ENCODE results near the gene ZNF334.

The ZNF334 gene

GRCh38 chr20:46501337-46501942 lies 11.9 kb downstream of the ZNF334 start:
- Histone ChIP-seq H3K4me2 (ENCODE audit: low read length) (no peak overlapping the region), H3K4me1 (ENCODE audit: control insufficient read depth, low read length) (no peaks in the 10 kb centered on the region), H4K20me1 (ENCODE audit: control insufficient read depth, insufficient read depth, low read depth, low read length) (no peaks in the 10 kb centered on the region), H3K27me3 (ENCODE audit: control insufficient read depth, low read length) (no peaks in the 10 kb centered on the region), H3K79me2 (ENCODE audit: control insufficient read depth, low read length) (no peaks in the 10 kb centered on the region), H3K4me3 (ENCODE audit: low read length) (no peak overlapping the region), H3K9me3 (ENCODE audit: control insufficient read depth, insufficient read depth, low read length) (peaks cover 17% of the 10 kb centered on the region), H3F3A (ENCODE audit: control insufficient read depth, insufficient read depth) (no peaks in the 10 kb centered on the region), H3K36me3 (ENCODE audit: control insufficient read depth, low read length) (no peaks in the 10 kb centered on the region), H3K9me2 (replicated peaks; ENCODE audit: control insufficient read depth, low read length) (no peaks in the 10 kb centered on the region), H3K27ac (ENCODE audit: low read depth, low read length) (no peak overlapping the region)
- TF ChIP-seq CTCF (IDR thresholded peaks at IDR 0.05; ENCODE audit: low read depth, low read length, poor library complexity, severe bottlenecking) (no peak), EZH2phosphoT487 (IDR thresholded peaks at IDR 0.05; ENCODE audit: borderline replicate concordance, low read length) (no peak)

GRCh38 chr20:46494077-46494476 lies 19.3 kb downstream of the ZNF334 start:
- H3K27ac ChIP-seq (ENCODE audit: low read depth, low read length): no peak overlapping the region
- no peaks in the 10 kb centered on the region for H3K9me2 ChIP-seq (replicated peaks; ENCODE audit: control insufficient read depth, low read length)
- 0 out of 2 replicates have a peak, but pooled peaks cover 7% of the 10 kb centered on the region for H3K27me3 ChIP-seq (ENCODE audit: control insufficient read depth, low read length)
- H3K9me3 ChIP-seq (ENCODE audit: control insufficient read depth, insufficient read depth, low read length): no peaks in the 10 kb centered on the region
- H3K4me2 ChIP-seq (ENCODE audit: low read length): no peak overlapping the region
- no peaks in the 10 kb centered on the region for H3K79me2 ChIP-seq (ENCODE audit: control insufficient read depth, low read length)
- no peaks in the 10 kb centered on the region for H3F3A ChIP-seq (ENCODE audit: control insufficient read depth, insufficient read depth)
- no peaks in the 10 kb centered on the region for H3K4me1 ChIP-seq (ENCODE audit: control insufficient read depth, low read length)
- no peak overlapping the region for H3K4me3 ChIP-seq (ENCODE audit: low read length)
- H3K36me3 ChIP-seq (ENCODE audit: control insufficient read depth, low read length): no peaks in the 10 kb centered on the region
- TF ChIP-seq CTCF (IDR thresholded peaks at IDR 0.05; ENCODE audit: low read depth, low read length, poor library complexity, severe bottlenecking): no peak
- no peak for TF ChIP-seq EZH2phosphoT487 (IDR thresholded peaks at IDR 0.05; ENCODE audit: borderline replicate concordance, low read length)
- no peaks in the 10 kb centered on the region for H4K20me1 ChIP-seq (ENCODE audit: control insufficient read depth, insufficient read depth, low read depth, low read length)

- H3K79me2 ChIP-seq (ENCODE audit: control insufficient read depth, low read length): no peaks in the 10 kb centered on the region
- peaks cover 7% of the 10 kb centered on the region; the same call in 1 of the 2 replicates for H3K27me3 ChIP-seq (ENCODE audit: control insufficient read depth, low read length)
- no peaks in the 10 kb centered on the region for H3F3A ChIP-seq (ENCODE audit: control insufficient read depth, insufficient read depth)
- no peaks in the 10 kb centered on the region for H3K4me1 ChIP-seq (ENCODE audit: control insufficient read depth, low read length)
- no peak overlapping the region for H3K27ac ChIP-seq (ENCODE audit: low read depth, low read length)
- H3K4me3 ChIP-seq (ENCODE audit: low read length): no peak overlapping the region
- no peak for TF ChIP-seq EZH2phosphoT487 (IDR thresholded peaks at IDR 0.05; ENCODE audit: borderline replicate concordance, low read length)
- TF ChIP-seq CTCF (IDR thresholded peaks at IDR 0.05; ENCODE audit: low read depth, low read length, poor library complexity, severe bottlenecking): no peak
- no peak overlapping the region for H3K4me2 ChIP-seq (ENCODE audit: low read length)
- no peaks in the 10 kb centered on the region for H4K20me1 ChIP-seq (ENCODE audit: control insufficient read depth, insufficient read depth, low read depth, low read length)
- no peaks in the 10 kb centered on the region for H3K9me3 ChIP-seq (ENCODE audit: control insufficient read depth, insufficient read depth, low read length)
- no peaks in the 10 kb centered on the region for H3K9me2 ChIP-seq (replicated peaks; ENCODE audit: control insufficient read depth, low read length)
- H3K36me3 ChIP-seq (ENCODE audit: control insufficient read depth, low read length): no peaks in the 10 kb centered on the region
Observed at GRCh38 chr20:46491354-46491753, 22.0 kb downstream of the ZNF334 start.
